Hepatocyte (in vitro differentiated cells): ENCODE results near the gene HTRA2. TPM values are rescaled to one million over a fixed set of nuclear protein-coding genes. Genes with fewer than 3 reads are reported as not detected.
A peak's percentile ranks its signal among the peaks of the same experiment; 100 is the strongest.

Experiments
- DNase-seq: peaks from one replicate; pipeline ENCODE4 v3.0.0-alpha.2; 2016; ENCODE audit warnings: low spot score
- H2AFZ ChIP-seq: fragments of 200-600 bp; sonication (generic); 2 replicates; pipeline ENCODE4 v1.6.0; 2016; ENCODE audit warnings: antibody characterized with exemption, mild to moderate bottlenecking
- H3K27ac ChIP-seq: fragments of 200-600 bp; sonication (generic); 2 replicates; pipeline ENCODE4 v1.5.1; 2016; ENCODE audit warnings: mild to moderate bottlenecking
- H3K27me3 ChIP-seq: fragments of 200-600 bp; sonication (generic); 2 replicates; pipeline ENCODE4 v1.6.1; 2016
- H3K36me3 ChIP-seq: fragments of 200-600 bp; sonication (generic); replicated peaks from 2 replicates; pipeline ENCODE4 v1.5.1; 2016; ENCODE audit warnings: low read depth; ENCODE audit not compliant: insufficient read depth
- H3K4me1 ChIP-seq: fragments of 200-600 bp; sonication (generic); 2 replicates; pipeline ENCODE4 v1.5.1; 2016; ENCODE audit warnings: mild to moderate bottlenecking, moderate library complexity; ENCODE audit not compliant: insufficient read depth
- H3K4me2 ChIP-seq: fragments of 200-600 bp; sonication (generic); 2 replicates; pipeline ENCODE4 v1.6.0; 2016
- H3K4me3 ChIP-seq: fragments of 200-600 bp; sonication (generic); 2 replicates; pipeline ENCODE4 v1.5.1; 2016; ENCODE audit warnings: mild to moderate bottlenecking
- H3K79me2 ChIP-seq: fragments of 200-600 bp; sonication (generic); 2 replicates; pipeline ENCODE4 v1.6.0; 2017; ENCODE audit warnings: mild to moderate bottlenecking
- H3K9me2 ChIP-seq: fragments of 200-600 bp; sonication (generic); replicated peaks from 2 replicates; pipeline ENCODE4 v1.6.0; 2017; ENCODE audit warnings: mild to moderate bottlenecking; ENCODE audit not compliant: insufficient read depth
- H3K9me3 ChIP-seq: fragments of 200-600 bp; sonication (generic); 2 replicates; pipeline ENCODE4 v1.5.1; 2016; ENCODE audit warnings: low read depth, mild to moderate bottlenecking
- H4K20me1 ChIP-seq: fragments of 200-600 bp; sonication (generic); 2 replicates; pipeline ENCODE4 v1.6.0; 2016; ENCODE audit warnings: mild to moderate bottlenecking; ENCODE audit not compliant: insufficient read depth, poor library complexity, severe bottlenecking
- CTCF ChIP-seq: fragments of 200-600 bp; sonication (generic); IDR thresholded peaks from 2 replicates; pipeline ENCODE4 v1.5.1; 2016; ENCODE audit warnings: antibody characterized with exemption, mild to moderate bottlenecking; ENCODE audit not compliant: poor library complexity
- EZH2 ChIP-seq: fragments of 200-600 bp; sonication (generic); IDR thresholded peaks from 2 replicates; pipeline ENCODE4 v1.6.1; 2016; ENCODE audit warnings: antibody characterized with exemption, mild to moderate bottlenecking, borderline replicate concordance
- EZH2phosphoT487 ChIP-seq: fragments of 200-600 bp; sonication (generic); IDR thresholded peaks from one replicate; pipeline ENCODE4 v1.6.1; 2018; ENCODE audit warnings: antibody characterized with exemption, mild to moderate bottlenecking, low read depth, moderate library complexity; ENCODE audit not compliant: unreplicated experiment, severe bottlenecking
- WGBS: methylation state at CpG from one replicate; pipeline ENCODE4 v1.1.6; 2016; ENCODE audit warnings: low lambda C conversion rate; ENCODE audit errors: missing lambda C conversion rate; 5-methylcytosine and 5-hydroxymethylcytosine counted together
- polyA plus RNA-seq: library from polyadenylated mRNA; unstranded; fragments of >200 nt; fragmentation: Nextera tagmentation; extraction: Ambion mirVana; gene quantifications from 2 replicates; pipeline ENCODE4 v1.2.1, GENCODE V29; 2016
- total RNA-seq: library from RNA; depleted of rRNA; stranded (reverse); fragments of >200 nt; gene quantifications from 2 replicates; pipeline ENCODE4 v1.2.3, GENCODE V29; 2014

Gene HTRA2
- total and polyA plus RNA-seq, 2 experiments from 2014 or later = 31.2 to 33.5 TPM

GRCh38 chr2:74575320-74575719, 45.6 kb downstream of the HTRA2 start:
- Histone ChIP-seq H3K4me2 (no peak overlapping the region), H4K20me1 (no peaks in the 10 kb centered on the region), H3K36me3 (no peaks in the 10 kb centered on the region), H3K27ac (no peak overlapping the region), H3K27me3 (no peaks in the 10 kb centered on the region), H2AFZ (no peak overlapping the region), H3K4me3 (no peak overlapping the region), H3K4me1 (no peaks in the 10 kb centered on the region), H3K79me2 (no peaks in the 10 kb centered on the region), H3K9me2 (no peaks in the 10 kb centered on the region), H3K9me3 (no peaks in the 10 kb centered on the region)
- no peak for DNase-seq
- WGBS = 86% methylated on average over 4 of the region's 4 CpGs
- TF ChIP-seq CTCF = no peak
- TF ChIP-seq EZH2phosphoT487 = no peak
- no peak for TF ChIP-seq EZH2

- H2AFZ ChIP-seq = no peak overlapping the region
- H3K79me2 ChIP-seq = no peaks in the 10 kb centered on the region
- no peak for DNase-seq
- no peaks in the 10 kb centered on the region for H3K36me3 ChIP-seq
- no peak overlapping the region for H3K4me3 ChIP-seq
- H3K27me3 ChIP-seq = no peaks in the 10 kb centered on the region
- WGBS = 79% methylated on average over 7 of the region's 7 CpGs
- no peak overlapping the region for H3K4me2 ChIP-seq
- no peaks in the 10 kb centered on the region for H4K20me1 ChIP-seq
- H3K27ac ChIP-seq = no peak overlapping the region
- no peak for TF ChIP-seq EZH2phosphoT487
- no peak for TF ChIP-seq EZH2
- no peak for TF ChIP-seq CTCF
- H3K4me1 ChIP-seq = no peaks in the 10 kb centered on the region
- H3K9me3 ChIP-seq = no peaks in the 10 kb centered on the region
- no peaks in the 10 kb centered on the region for H3K9me2 ChIP-seq
These were observed 46.6 kb downstream of the HTRA2 start for GRCh38 chr2:74576211-74576862.

- Histone ChIP-seq H3K9me2 (no peaks in the 10 kb centered on the region), H3K27me3 (no peaks in the 10 kb centered on the region), H3K4me3 (no peak overlapping the region), H3K4me1 (no peaks in the 10 kb centered on the region), H3K4me2 (no peak overlapping the region), H4K20me1 (no peaks in the 10 kb centered on the region), H2AFZ (no peak overlapping the region), H3K9me3 (no peaks in the 10 kb centered on the region), H3K36me3 (no peaks in the 10 kb centered on the region), H3K79me2 (no peaks in the 10 kb centered on the region), H3K27ac (peak overlapping the region; percentile 35)
- 59% methylated on average over 1 of the region's 1 CpG for WGBS
- no peak for DNase-seq
- no peak for TF ChIP-seq EZH2
- no peak for TF ChIP-seq CTCF
- no peak for TF ChIP-seq EZH2phosphoT487
These were observed 47.1 kb downstream of the HTRA2 start for GRCh38 chr2:74576863-74577229.

GRCh38 chr2:74577448-74577847, 47.7 kb downstream of the HTRA2 start:
- H3K27ac ChIP-seq = peak overlapping the region; percentile 35
- no peaks in the 10 kb centered on the region for H3K9me3 ChIP-seq
- TF ChIP-seq EZH2phosphoT487 = no peak
- TF ChIP-seq EZH2 = no peak
- TF ChIP-seq CTCF = no peak
- no peaks in the 10 kb centered on the region for H3K9me2 ChIP-seq
- H3K4me3 ChIP-seq = no peak overlapping the region
- no peaks in the 10 kb centered on the region for H3K27me3 ChIP-seq
- no peaks in the 10 kb centered on the region for H3K79me2 ChIP-seq
- 60% methylated on average over 2 of the region's 2 CpGs for WGBS
- no peaks in the 10 kb centered on the region for H4K20me1 ChIP-seq
- DNase-seq = no peak
- no peak overlapping the region for H3K4me2 ChIP-seq
- no peaks in the 10 kb centered on the region for H3K4me1 ChIP-seq
- no peak overlapping the region for H2AFZ ChIP-seq
- no peaks in the 10 kb centered on the region for H3K36me3 ChIP-seq
